OCI-LY3 (cell line): ENCODE measurements around the gene TCEAL9.

Source experiments
- H2AFZ ChIP-seq: fragments of 200-600, 300-600 bp; shearing (Covaris generic); 2 replicates; pipeline ENCODE4 v1.6.0; 2014; ENCODE audit warnings: antibody characterized with exemption, low read depth, low read length
- H3K27ac ChIP-seq: fragments of 200-600, 300-600 bp; sonication (generic); 2 replicates; pipeline ENCODE4 v1.5.1; 2014; ENCODE audit warnings: mild to moderate bottlenecking, low read length, moderate library complexity, mixed read lengths
- H3K27me3 ChIP-seq: fragments of 200-600, 300-600 bp; sonication (generic); 2 replicates; pipeline ENCODE4 v1.6.1; 2014; ENCODE audit warnings: low read depth, low read length, mixed read lengths
- H3K36me3 ChIP-seq: fragments of 200-600, 300-600 bp; sonication (generic); replicated peaks from 2 replicates; pipeline ENCODE3; 2014; ENCODE audit warnings: low read depth, low read length, mixed read lengths
- H3K4me1 ChIP-seq: fragments of 300-600, 200-600 bp; sonication (generic); 2 replicates; pipeline ENCODE4 v1.6.1; 2014; ENCODE audit warnings: low read length, mixed read lengths
- H3K4me2 ChIP-seq: fragments of 200-600, 300-600 bp; sonication (generic); 2 replicates; pipeline ENCODE4 v1.6.1; 2014; ENCODE audit warnings: low read length, mixed read lengths
- H3K4me3 ChIP-seq: fragments of 300-600, 200-600 bp; sonication (generic); 2 replicates; pipeline ENCODE4 v1.5.1; 2014; ENCODE audit warnings: antibody characterized with exemption, mild to moderate bottlenecking, low read length, moderate library complexity
- H3K79me2 ChIP-seq: fragments of 300-600, 200-600 bp; shearing (Covaris generic); 2 replicates; pipeline ENCODE4 v1.6.1; 2014; ENCODE audit warnings: mild to moderate bottlenecking, low read length, mixed read lengths
- H3K9ac ChIP-seq: fragments of 300-600, 200-600 bp; shearing (Covaris generic); 2 replicates; pipeline ENCODE4 v1.6.0; 2014; ENCODE audit warnings: mild to moderate bottlenecking, low read length, moderate library complexity
- H3K9me3 ChIP-seq: fragments of 200-600, 300-600 bp; shearing (Covaris generic); 2 replicates; pipeline ENCODE4 v1.6.1; 2014; ENCODE audit warnings: low read length, mixed read lengths; ENCODE audit not compliant: insufficient read depth
- H4K20me1 ChIP-seq: fragments of 200-600, 300-600 bp; sonication (generic); 2 replicates; pipeline ENCODE4 v1.6.1; 2016; ENCODE audit warnings: low read length, mixed read lengths; ENCODE audit not compliant: insufficient read depth
- CTCF ChIP-seq: fragments of 200-600, 300-600 bp; sonication (generic); IDR thresholded peaks from 2 replicates; pipeline ENCODE4 v1.5.1; 2014; ENCODE audit warnings: antibody characterized with exemption, low read length, low read depth
- EZH2phosphoT487 ChIP-seq: fragments of 200-600 bp; shearing (Covaris generic); IDR thresholded peaks from 2 replicates; pipeline ENCODE4 v1.6.1; 2018; ENCODE audit warnings: antibody characterized with exemption, mixed run types, low read depth

Gene TCEAL9

GRCh38 chrX:103360092-103360491 is 3.8 kb downstream of the TCEAL9 start:
- 0 out of 2 replicates have a peak, but pooled peaks cover 5% of the 10 kb centered on the region for H3K4me1 ChIP-seq
- H3K9me3 ChIP-seq: no peaks in the 10 kb centered on the region
- H3K27me3 ChIP-seq: no peaks in the 10 kb centered on the region
- no peak for TF ChIP-seq EZH2phosphoT487
- TF ChIP-seq CTCF: no peak
- H4K20me1 ChIP-seq: no peaks in the 10 kb centered on the region
- H3K79me2 ChIP-seq: no peaks in the 10 kb centered on the region
- H3K9ac ChIP-seq: no peak overlapping the region
- no peak overlapping the region for H3K4me2 ChIP-seq
- no peak overlapping the region for H3K27ac ChIP-seq
- no peak overlapping the region for H3K4me3 ChIP-seq
- no peak overlapping the region for H2AFZ ChIP-seq
- H3K36me3 ChIP-seq: no peaks in the 10 kb centered on the region

GRCh38 chrX:103360916-103361315 is 4.6 kb downstream of the TCEAL9 start:
- TF ChIP-seq EZH2phosphoT487 (no peak), CTCF (no peak)
- Histone ChIP-seq H3K4me2 (no peak overlapping the region), H3K9ac (no peak overlapping the region), H3K9me3 (no peaks in the 10 kb centered on the region), H3K4me3 (no peak overlapping the region), H3K79me2 (no peaks in the 10 kb centered on the region), H3K36me3 (no peaks in the 10 kb centered on the region), H3K4me1 (0 out of 2 replicates have a peak, but pooled peaks cover 1% of the 10 kb centered on the region), H2AFZ (no peak overlapping the region), H4K20me1 (no peaks in the 10 kb centered on the region), H3K27ac (no peak overlapping the region), H3K27me3 (no peaks in the 10 kb centered on the region)

- H3K27ac ChIP-seq: no peak overlapping the region
Observed at GRCh38 chrX:103361798-103362197, 5.5 kb downstream of the TCEAL9 start.

GRCh38 chrX:103362474-103362873 is 6.2 kb downstream of the TCEAL9 start:
- no peak for TF ChIP-seq CTCF
- TF ChIP-seq EZH2phosphoT487: no peak
- H3K36me3 ChIP-seq: no peaks in the 10 kb centered on the region
- no peaks in the 10 kb centered on the region for H3K4me1 ChIP-seq
- no peak overlapping the region for H3K27ac ChIP-seq
- no peaks in the 10 kb centered on the region for H3K9me3 ChIP-seq
- no peak overlapping the region for H3K4me2 ChIP-seq
- no peaks in the 10 kb centered on the region for H3K27me3 ChIP-seq
- H3K9ac ChIP-seq: no peak overlapping the region
- no peaks in the 10 kb centered on the region for H3K79me2 ChIP-seq
- H3K4me3 ChIP-seq: no peak overlapping the region
- no peaks in the 10 kb centered on the region for H4K20me1 ChIP-seq
- H2AFZ ChIP-seq: no peak overlapping the region

More at GRCh38 chrX:103361798-103362197, 5.5 kb downstream of the TCEAL9 start:
- no peak overlapping the region for H3K4me2 ChIP-seq
- no peak overlapping the region for H3K4me3 ChIP-seq
- no peaks in the 10 kb centered on the region for H3K36me3 ChIP-seq
- no peak overlapping the region for H3K9ac ChIP-seq
- no peak overlapping the region for H2AFZ ChIP-seq
- no peaks in the 10 kb centered on the region for H4K20me1 ChIP-seq
- no peaks in the 10 kb centered on the region for H3K79me2 ChIP-seq
- H3K27me3 ChIP-seq: no peaks in the 10 kb centered on the region
- H3K9me3 ChIP-seq: no peaks in the 10 kb centered on the region
- no peak for TF ChIP-seq CTCF
- no peak for TF ChIP-seq EZH2phosphoT487
- no peaks in the 10 kb centered on the region for H3K4me1 ChIP-seq
